RWPE2 (cell line): ENCODE results near the gene HOXD12.

Experiments
- ATAC-seq: fragments of 200-7000 bp; cut with Tn5 transposase; 3 replicates; pipeline ENCODE4 v1.9.1; 2021; ENCODE audit warnings: low read depth
- DNase-seq: peaks from one replicate; pipeline ENCODE4 v3.0.0-alpha.2; 2020; ENCODE audit warnings: low spot score
- H3K27ac ChIP-seq: fragments of 450-650 bp; 2 replicates; pipeline ENCODE4 v1.5.1; 2017; ENCODE audit warnings: mild to moderate bottlenecking; ENCODE audit not compliant: poor library complexity, severe bottlenecking
- H3K27me3 ChIP-seq: fragments of 250-450 bp; sonication (Bioruptor Pico); 2 replicates; pipeline ENCODE4 v1.5.1; 2021; ENCODE audit warnings: mild to moderate bottlenecking, moderate library complexity; ENCODE audit not compliant: insufficient read depth, poor library complexity, severe bottlenecking
- H3K36me3 ChIP-seq: fragments of 250-450 bp; sonication (Bioruptor Pico); 2 replicates; pipeline ENCODE4 v1.5.1; 2020; ENCODE audit warnings: low read depth, mild to moderate bottlenecking, moderate library complexity
- H3K4me1 ChIP-seq: fragments of 250-450 bp; sonication (Bioruptor Pico); 2 replicates; pipeline ENCODE4 v1.5.1; 2021; ENCODE audit warnings: mild to moderate bottlenecking, moderate library complexity; ENCODE audit not compliant: insufficient read depth, poor library complexity, severe bottlenecking
- H3K4me3 ChIP-seq: fragments of 250-450 bp; sonication (Bioruptor Pico); 2 replicates; pipeline ENCODE4 v1.5.1; 2021; ENCODE audit warnings: mild to moderate bottlenecking, moderate library complexity; ENCODE audit not compliant: severe bottlenecking
- H3K9me3 ChIP-seq: fragments of 250-450 bp; sonication (Bioruptor Pico); 2 replicates; pipeline ENCODE4 v1.5.1; 2021; ENCODE audit warnings: mild to moderate bottlenecking, moderate library complexity; ENCODE audit not compliant: severe bottlenecking
- TF ChIP-seq, protein P1 (sequence below): fragments of 450-650 bp; IDR thresholded peaks from one replicate; pipeline ENCODE4 v1.5.1; 2017; ENCODE audit warnings: mild to moderate bottlenecking, moderate library complexity; ENCODE audit not compliant: poor library complexity, severe bottlenecking

HOXD12 gene

DNA sequence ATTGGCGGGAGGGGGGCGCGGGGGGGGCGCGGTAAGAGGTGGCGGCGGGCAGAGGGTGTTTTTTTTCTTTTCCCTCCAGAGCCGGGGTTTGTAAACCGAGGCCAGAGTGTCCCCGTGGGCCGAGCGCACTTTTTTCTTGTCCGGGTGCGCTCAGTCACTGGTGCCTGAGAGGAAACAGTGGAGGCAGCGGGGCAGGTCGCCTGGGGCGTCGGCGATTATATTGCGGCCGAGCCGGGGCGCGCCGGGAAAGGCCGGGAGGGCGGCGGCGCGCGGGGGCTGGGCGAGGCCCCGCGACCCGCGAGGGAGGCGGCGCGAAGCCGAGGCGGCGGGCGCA, 30.2 kb downstream of the HOXD12 start:
- peaks cover 5% of the 10 kb centered on the region for H3K4me1 ChIP-seq
- no peaks in the 10 kb centered on the region for H3K9me3 ChIP-seq
- no peaks in the 10 kb centered on the region for H3K27me3 ChIP-seq
- DNase-seq (no peak), ATAC-seq (peak; percentile 9; the same call in 2 of the 3 replicates)
- TF ChIP-seq, protein P1, sequence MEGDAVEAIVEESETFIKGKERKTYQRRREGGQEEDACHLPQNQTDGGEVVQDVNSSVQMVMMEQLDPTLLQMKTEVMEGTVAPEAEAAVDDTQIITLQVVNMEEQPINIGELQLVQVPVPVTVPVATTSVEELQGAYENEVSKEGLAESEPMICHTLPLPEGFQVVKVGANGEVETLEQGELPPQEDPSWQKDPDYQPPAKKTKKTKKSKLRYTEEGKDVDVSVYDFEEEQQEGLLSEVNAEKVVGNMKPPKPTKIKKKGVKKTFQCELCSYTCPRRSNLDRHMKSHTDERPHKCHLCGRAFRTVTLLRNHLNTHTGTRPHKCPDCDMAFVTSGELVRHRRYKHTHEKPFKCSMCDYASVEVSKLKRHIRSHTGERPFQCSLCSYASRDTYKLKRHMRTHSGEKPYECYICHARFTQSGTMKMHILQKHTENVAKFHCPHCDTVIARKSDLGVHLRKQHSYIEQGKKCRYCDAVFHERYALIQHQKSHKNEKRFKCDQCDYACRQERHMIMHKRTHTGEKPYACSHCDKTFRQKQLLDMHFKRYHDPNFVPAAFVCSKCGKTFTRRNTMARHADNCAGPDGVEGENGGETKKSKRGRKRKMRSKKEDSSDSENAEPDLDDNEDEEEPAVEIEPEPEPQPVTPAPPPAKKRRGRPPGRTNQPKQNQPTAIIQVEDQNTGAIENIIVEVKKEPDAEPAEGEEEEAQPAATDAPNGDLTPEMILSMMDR: no peak
- no peaks in the 10 kb centered on the region for H3K36me3 ChIP-seq
- peak overlapping the region; percentile 96 for H3K4me3 ChIP-seq
- H3K27ac ChIP-seq: peak overlapping the region; percentile 65

DNA sequence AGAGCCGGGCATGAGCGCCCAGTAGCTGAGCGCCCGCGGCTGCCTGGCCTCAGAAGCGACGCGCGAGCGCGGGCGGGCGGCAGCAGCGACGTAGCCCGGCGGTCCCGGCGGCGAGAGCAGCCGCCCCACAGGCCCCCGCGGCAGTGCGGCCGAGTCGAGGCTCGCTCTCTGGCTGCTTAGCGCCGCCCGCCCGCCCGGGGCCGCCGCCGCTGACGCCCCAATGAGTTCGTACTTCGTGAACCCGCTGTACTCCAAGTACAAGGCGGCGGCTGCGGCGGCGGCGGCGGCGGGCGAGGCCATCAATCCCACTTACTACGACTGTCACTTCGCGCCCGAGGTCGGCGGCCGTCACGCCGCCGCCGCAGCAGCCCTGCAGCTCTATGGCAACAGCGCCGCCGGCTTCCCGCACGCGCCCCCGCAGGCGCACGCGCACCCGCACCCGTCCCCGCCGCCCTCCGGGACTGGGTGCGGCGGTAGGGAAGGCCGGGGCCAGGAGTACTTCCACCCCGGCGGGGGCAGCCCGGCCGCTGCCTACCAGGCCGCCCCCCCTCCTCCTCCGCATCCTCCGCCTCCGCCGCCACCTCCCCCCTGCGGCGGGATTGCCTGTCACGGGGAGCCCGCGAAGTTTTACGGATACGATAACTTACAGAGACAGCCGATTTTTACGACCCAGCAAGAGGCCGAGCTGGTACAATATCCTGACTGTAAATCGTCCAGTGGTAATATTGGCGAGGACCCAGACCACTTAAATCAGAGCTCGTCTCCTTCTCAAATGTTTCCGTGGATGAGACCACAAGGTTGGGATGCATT, 30.8 kb downstream of the HOXD12 start:
- Histone ChIP-seq H3K9me3 (no peaks in the 10 kb centered on the region), H3K4me1 (peaks cover 9% of the 10 kb centered on the region), H3K36me3 (no peaks in the 10 kb centered on the region), H3K27ac (peak overlapping the region; percentile 65), H3K27me3 (no peaks in the 10 kb centered on the region), H3K4me3 (peak overlapping the region; percentile 96)
- DNase-seq (no peak), ATAC-seq (peak; percentile 59)
- TF ChIP-seq, protein P1: peak; percentile 9

DNA sequence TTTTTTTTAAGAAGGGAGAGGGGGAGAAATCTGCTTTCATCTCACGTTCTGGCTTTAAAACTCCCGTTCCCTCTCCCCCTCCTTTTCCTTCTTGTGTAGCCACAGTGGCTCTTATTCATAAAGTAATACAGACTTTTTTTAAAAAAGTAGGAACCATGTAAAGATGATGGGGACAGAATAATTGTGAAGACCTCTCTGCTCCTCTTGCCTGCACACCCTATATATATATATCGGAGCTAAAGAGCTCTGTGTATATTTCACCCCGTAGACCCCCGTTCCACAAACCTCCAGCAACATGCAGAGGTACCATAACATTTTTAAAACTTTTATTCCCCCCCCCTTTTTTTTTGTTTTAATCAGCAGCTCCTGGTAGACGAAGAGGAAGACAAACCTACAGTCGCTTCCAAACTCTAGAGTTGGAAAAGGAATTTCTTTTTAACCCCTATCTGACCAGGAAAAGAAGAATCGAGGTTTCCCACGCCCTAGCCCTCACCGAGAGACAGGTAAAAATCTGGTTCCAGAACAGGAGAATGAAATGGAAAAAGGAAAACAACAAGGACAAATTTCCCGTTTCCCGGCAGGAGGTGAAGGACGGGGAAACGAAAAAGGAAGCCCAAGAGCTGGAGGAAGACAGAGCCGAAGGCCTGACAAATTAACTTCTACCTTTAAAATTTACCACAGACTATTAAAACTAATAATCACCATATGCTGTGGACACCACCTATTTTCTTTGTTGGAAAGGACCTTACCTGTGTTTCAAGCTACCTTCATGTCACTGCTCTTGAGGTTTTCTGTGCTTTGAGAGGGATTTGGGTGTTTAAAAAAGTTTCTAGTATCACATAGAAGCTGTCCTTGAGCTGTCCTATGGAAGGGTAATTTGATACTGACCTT, 31.6 kb downstream of the HOXD12 start:
- Histone ChIP-seq H3K4me3 (peak overlapping the region; percentile 96), H3K4me1 (peaks cover 16% of the 10 kb centered on the region), H3K27ac (peak overlapping the region; percentile 65), H3K27me3 (no peaks in the 10 kb centered on the region), H3K9me3 (no peaks in the 10 kb centered on the region), H3K36me3 (no peaks in the 10 kb centered on the region)
- ATAC-seq: no peak
- DNase-seq: no peak
- TF ChIP-seq, protein P1: no peak

DNA sequence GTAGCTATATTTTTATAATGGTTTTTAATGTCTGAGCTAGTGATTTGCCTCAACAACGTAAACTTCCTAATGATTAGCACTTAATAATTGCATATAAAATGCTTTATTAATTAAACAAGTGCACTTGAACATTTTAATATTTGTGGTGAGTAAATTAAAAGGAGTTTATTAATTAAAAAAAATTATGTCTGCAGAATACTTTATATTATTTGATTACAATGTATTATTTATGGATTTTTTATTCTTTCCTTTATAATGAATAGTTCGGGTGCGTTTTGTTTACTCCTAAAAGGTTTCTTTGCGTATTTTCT, 32.2 kb downstream of the HOXD12 start:
- TF ChIP-seq, protein P1: no peak
- Histone ChIP-seq H3K4me1 (peaks cover 15% of the 10 kb centered on the region), H3K9me3 (no peaks in the 10 kb centered on the region), H3K27ac (no peak overlapping the region), H3K36me3 (no peaks in the 10 kb centered on the region), H3K4me3 (no peak overlapping the region), H3K27me3 (no peaks in the 10 kb centered on the region)
- ATAC-seq: no peak
- DNase-seq: no peak
